ENCODE measurements around the gene LMO7. TPM values are rescaled to one million over a fixed set of nuclear protein-coding genes. Genes with fewer than 3 reads are reported as not detected.

Gene LMO7
- total and polyA plus RNA-seq, 2 donors from 2014 or later: 44.0 to 138 TPM

DNA sequence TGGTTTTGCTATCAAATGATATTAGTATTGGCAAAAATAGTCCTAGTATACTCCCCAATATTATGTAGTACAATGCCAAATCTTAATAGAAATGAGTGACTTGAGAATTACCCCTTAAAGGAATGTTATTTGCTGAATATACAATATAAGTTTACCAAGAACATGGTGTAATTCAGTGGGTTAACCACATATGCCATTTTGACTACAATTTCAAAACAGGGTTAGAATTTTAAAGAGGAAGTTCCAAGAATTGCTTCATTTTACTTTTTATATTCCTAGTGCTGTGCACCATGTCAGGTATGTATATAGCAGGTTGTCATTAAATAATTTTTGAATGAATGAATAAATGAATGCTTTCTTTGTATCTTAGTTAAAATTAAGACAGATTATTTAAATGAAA, 66.3 kb downstream of the LMO7 start:
- intact Hi-C loops (cut with DNase I): no loop called here
- no peaks in the 10 kb centered on the region for H3K27me3 ChIP-seq (ENCODE audit: control insufficient read depth, insufficient read depth, low read length)
- H3K4me1 ChIP-seq (ENCODE audit: control insufficient read depth in 2 of 3, insufficient read depth in 2 of 3, low read depth in 1 of 3, low read length in 3 of 3): peaks cover 0 to 4% (median 0%) of the 10 kb centered on the region in 3 donors
- FAIRE-seq: no peak
- TF ChIP-seq, protein P1, sequence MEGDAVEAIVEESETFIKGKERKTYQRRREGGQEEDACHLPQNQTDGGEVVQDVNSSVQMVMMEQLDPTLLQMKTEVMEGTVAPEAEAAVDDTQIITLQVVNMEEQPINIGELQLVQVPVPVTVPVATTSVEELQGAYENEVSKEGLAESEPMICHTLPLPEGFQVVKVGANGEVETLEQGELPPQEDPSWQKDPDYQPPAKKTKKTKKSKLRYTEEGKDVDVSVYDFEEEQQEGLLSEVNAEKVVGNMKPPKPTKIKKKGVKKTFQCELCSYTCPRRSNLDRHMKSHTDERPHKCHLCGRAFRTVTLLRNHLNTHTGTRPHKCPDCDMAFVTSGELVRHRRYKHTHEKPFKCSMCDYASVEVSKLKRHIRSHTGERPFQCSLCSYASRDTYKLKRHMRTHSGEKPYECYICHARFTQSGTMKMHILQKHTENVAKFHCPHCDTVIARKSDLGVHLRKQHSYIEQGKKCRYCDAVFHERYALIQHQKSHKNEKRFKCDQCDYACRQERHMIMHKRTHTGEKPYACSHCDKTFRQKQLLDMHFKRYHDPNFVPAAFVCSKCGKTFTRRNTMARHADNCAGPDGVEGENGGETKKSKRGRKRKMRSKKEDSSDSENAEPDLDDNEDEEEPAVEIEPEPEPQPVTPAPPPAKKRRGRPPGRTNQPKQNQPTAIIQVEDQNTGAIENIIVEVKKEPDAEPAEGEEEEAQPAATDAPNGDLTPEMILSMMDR (IDR thresholded peaks at IDR 0.05; ENCODE audit: borderline replicate concordance, extremely low read depth, insufficient read depth): no peak
- H3K27ac ChIP-seq (ENCODE audit: low read depth in 2 of 2, low read length in 2 of 2): no peak overlapping the region
- no peaks in the 10 kb centered on the region for H3K36me3 ChIP-seq (ENCODE audit: control insufficient read depth in 2 of 3, insufficient read depth in 3 of 3, low read length in 3 of 3)
- no peaks in the 10 kb centered on the region for H3K9me3 ChIP-seq (ENCODE audit: control insufficient read depth in 2 of 3, insufficient read depth in 1 of 3, low read length in 3 of 3)
- no peak overlapping the region for H3K9ac ChIP-seq (ENCODE audit: low read length in 3 of 3)
- no peak for DNase-seq
- H3K4me3 ChIP-seq (ENCODE audit: low read length in 3 of 3): no peak overlapping the region

DNA sequence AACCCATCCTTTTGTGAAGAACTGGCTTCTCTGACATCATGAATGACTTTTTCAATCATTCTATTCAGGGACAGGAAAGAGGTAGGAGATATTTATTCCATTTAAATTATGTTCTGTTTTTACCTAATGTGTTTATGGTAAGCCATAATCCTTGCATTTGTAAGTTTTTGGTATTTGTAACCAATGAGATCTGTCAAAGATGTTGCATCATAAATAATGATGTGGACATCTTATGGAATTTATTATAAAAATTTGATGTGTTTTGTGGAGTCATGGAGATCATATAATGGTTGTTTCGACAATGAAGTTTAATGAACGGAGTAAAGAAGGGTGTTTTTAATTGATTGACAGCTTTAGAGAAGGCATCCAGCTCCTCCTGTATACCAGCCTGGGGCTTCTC, 67.6 kb downstream of the LMO7 start:
- intact Hi-C loops (cut with DNase I): no loop called here
- Histone ChIP-seq H3K9me3 (ENCODE audit: control insufficient read depth in 2 of 3, insufficient read depth in 1 of 3, low read length in 3 of 3) (no peaks in the 10 kb centered on the region), H3K36me3 (ENCODE audit: control insufficient read depth in 2 of 3, insufficient read depth in 3 of 3, low read length in 3 of 3) (no peaks in the 10 kb centered on the region), H3K4me3 (ENCODE audit: low read length in 3 of 3) (no peak overlapping the region), H3K9ac (ENCODE audit: low read length in 3 of 3) (no peak overlapping the region), H3K27ac (ENCODE audit: low read depth in 2 of 2, low read length in 2 of 2) (no peak overlapping the region), H3K4me1 (ENCODE audit: control insufficient read depth in 2 of 3, insufficient read depth in 2 of 3, low read depth in 1 of 3, low read length in 3 of 3) (peaks cover 0 to 4% (median 0%) of the 10 kb centered on the region in 3 donors), H3K27me3 (ENCODE audit: control insufficient read depth, insufficient read depth, low read length) (no peaks in the 10 kb centered on the region)
- FAIRE-seq (no peak), DNase-seq (no peak)
- TF ChIP-seq, protein P1 (IDR thresholded peaks at IDR 0.05; ENCODE audit: borderline replicate concordance, extremely low read depth, insufficient read depth): no peak

DNA sequence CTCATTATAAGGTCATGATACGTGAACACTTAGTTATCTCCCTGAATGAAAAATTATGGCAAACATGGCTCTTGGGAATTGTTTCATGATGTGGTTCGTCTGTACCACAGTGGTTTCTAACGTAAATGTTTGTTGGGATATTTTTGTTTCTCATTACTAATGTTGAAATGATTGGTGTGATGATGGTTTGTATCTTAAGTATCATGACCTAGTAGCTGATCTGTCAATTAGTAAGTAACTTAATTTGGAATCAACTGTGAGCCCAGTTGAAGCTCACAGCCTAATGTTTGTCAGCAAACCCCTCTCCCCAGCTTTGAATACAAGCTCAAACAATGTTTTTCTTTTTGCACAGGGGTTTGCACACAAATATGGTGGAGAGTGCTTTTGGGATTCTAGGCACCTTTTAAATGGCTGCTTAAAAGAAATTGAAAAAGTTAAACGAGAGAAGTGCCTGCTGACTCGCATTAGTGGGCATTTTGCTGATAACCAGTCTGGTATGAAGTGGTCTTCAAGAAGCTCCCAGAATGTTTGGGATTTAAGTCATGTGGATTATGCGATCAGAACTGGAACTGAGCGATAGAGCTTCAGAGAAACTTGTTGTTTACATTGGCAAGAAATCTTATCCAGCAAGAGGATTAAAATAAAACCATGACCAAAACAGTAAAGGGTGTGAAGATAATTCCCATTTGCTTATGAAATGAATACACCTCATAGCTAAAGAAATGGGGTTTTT, 68.2 kb downstream of the LMO7 start:
- intact Hi-C loops (cut with DNase I): no loop called here
- no peaks in the 10 kb centered on the region for H3K27me3 ChIP-seq (ENCODE audit: control insufficient read depth, insufficient read depth, low read length)
- peaks cover 0 to 4% (median 0%) of the 10 kb centered on the region in 3 donors for H3K4me1 ChIP-seq (ENCODE audit: control insufficient read depth in 2 of 3, insufficient read depth in 2 of 3, low read depth in 1 of 3, low read length in 3 of 3)
- TF ChIP-seq, protein P1 (IDR thresholded peaks at IDR 0.05; ENCODE audit: borderline replicate concordance, extremely low read depth, insufficient read depth): no peak
- H3K36me3 ChIP-seq (ENCODE audit: control insufficient read depth in 2 of 3, insufficient read depth in 3 of 3, low read length in 3 of 3): no peaks in the 10 kb centered on the region
- no peak overlapping the region for H3K4me3 ChIP-seq (ENCODE audit: low read length in 3 of 3)
- no peak for FAIRE-seq
- no peaks in the 10 kb centered on the region for H3K9me3 ChIP-seq (ENCODE audit: control insufficient read depth in 2 of 3, insufficient read depth in 1 of 3, low read length in 3 of 3)
- no peak overlapping the region for H3K27ac ChIP-seq (ENCODE audit: low read depth in 2 of 2, low read length in 2 of 2)
- no peak for DNase-seq
- H3K9ac ChIP-seq (ENCODE audit: low read length in 3 of 3): no peak overlapping the region
